K562 (cell line): ENCODE measurements around the gene STX1A. TPM values are rescaled to one million over a fixed set of nuclear protein-coding genes. Genes with fewer than 3 reads are reported as not detected.

Experiments used
- CTCF ChIP-seq, 3 experiments: IDR thresholded peaks in 2 of 3; conservative IDR thresholded peaks in 1 of 3; 2 replicates each; pipeline ENCODE4 v1.5.1; 2011 to 2012; ENCODE audit warnings: low read length in 3 of 3, mild to moderate bottlenecking in 3 of 3, control low read depth in 2 of 3, improper control_type of control experiment in 1 of 3, inconsistent platforms in 1 of 3, low read depth in 1 of 3, mixed read lengths in 1 of 3, moderate library complexity in 1 of 3; ENCODE audit not compliant: insufficient read depth in 2 of 3
- ELF2 ChIP-seq: fragments of 250-450 bp; sonication (Bioruptor Pico); IDR thresholded peaks from 2 replicates; pipeline ENCODE4 v1.5.0; 2021; ENCODE audit warnings: mild to moderate bottlenecking
- GABPA ChIP-seq: fragments of 200-800 bp; sonication (Bioruptor generic); conservative IDR thresholded peaks from 2 replicates; pipeline ENCODE4 v1.6.1; 2016; ENCODE audit warnings: low read depth, missing genetic modification characterization, missing compliant biosample characterization
- GTF2B ChIP-seq: IDR thresholded peaks from 2 replicates; pipeline ENCODE4 v1.6.1; 2011; ENCODE audit not compliant: insufficient read length; ENCODE audit errors: extremely low read depth
- HOXB6 ChIP-seq: fragments of 250-450 bp; sonication (Bioruptor Pico); IDR thresholded peaks from 2 replicates; pipeline ENCODE4 v1.5.1; 2022; ENCODE audit warnings: mild to moderate bottlenecking, borderline replicate concordance
- KAT7 ChIP-seq: sonication (generic); formaldehyde crosslinking; IDR thresholded peaks from 2 replicates; pipeline ENCODE4 v1.8.0; 2022; ENCODE audit warnings: missing genetic modification reagents, mild to moderate bottlenecking, borderline replicate concordance
- MIER1 ChIP-seq: fragments of 450-650 bp; IDR thresholded peaks from 2 replicates; pipeline ENCODE4 v1.6.1; 2016; ENCODE audit warnings: antibody characterized with exemption, mild to moderate bottlenecking, low read depth
- MXI1 ChIP-seq: IDR thresholded peaks from 2 replicates; pipeline ENCODE4 v1.6.1; 2011; ENCODE audit warnings: low read depth, mild to moderate bottlenecking, improper control_type of control experiment, low read length
- NFE2 ChIP-seq: IDR thresholded peaks from 2 replicates; pipeline ENCODE4 v1.6.1; 2014; ENCODE audit warnings: antibody characterized with exemption, low read depth
- RBBP5 ChIP-seq: fragments of 200-600 bp; sonication (generic); IDR thresholded peaks from 2 replicates; pipeline ENCODE4 v1.6.1; 2012; ENCODE audit warnings: borderline replicate concordance, mild to moderate bottlenecking, low read length, control low read depth, inconsistent platforms; ENCODE audit not compliant: insufficient read depth, poor library complexity, severe bottlenecking
- RBM39 ChIP-seq: fragments of 200-400 bp; formaldehyde crosslinking; optimal IDR thresholded peaks from 2 replicates; pipeline ENCODE3; 2018; ENCODE audit warnings: low read depth, low read length
- SNIP1 ChIP-seq: fragments of 450-650 bp; IDR thresholded peaks from 2 replicates; pipeline ENCODE4 v1.7.1; 2017; ENCODE audit warnings: low read depth, mild to moderate bottlenecking
- TRIM24 ChIP-seq, 2 experiments: fragments of 450-650 bp; IDR thresholded peaks; 2 replicates each; pipeline ENCODE4 v1.6.1; 2016
- ZNF407 ChIP-seq: fragments of 450-650 bp; IDR thresholded peaks from 2 replicates; pipeline ENCODE4 v1.6.1; 2016; ENCODE audit warnings: low read depth
- ZNF780A ChIP-seq: fragments of 250-450 bp; sonication (Bioruptor Pico); IDR thresholded peaks from 2 replicates; pipeline ENCODE4 v1.5.0; 2021; ENCODE audit warnings: mild to moderate bottlenecking
- polyA plus RNA-seq, 8 experiments: library from polyadenylated mRNA; depleted of rRNA in 4 of 8; stranded (reverse) in 5 of 8; unstranded in 3 of 8; fragments of >200 nt; fragmentation: Nextera tagmentation in 2 of 8; fragmentation: Illumina TruSeq in 1 of 8; extraction: Ambion mirVana in 2 of 8; extraction: Trizol in 1 of 8; gene quantifications; 2 replicates each; pipeline versions ENCODE4 v1.2.1 to v1.2.3, GENCODE V29; 2011 to 2014; ENCODE audit warnings: inconsistent platforms in 1 of 8, missing spikeins in 1 of 8
- total RNA-seq, 7 experiments: library from RNA; depleted of rRNA in 6 of 7; stranded (reverse); fragments of >200 nt in 6 of 7; fragmentation: Illumina TruSeq in 2 of 7; extraction: Trizol in 2 of 7; gene quantifications; 2 replicates each; pipeline versions ENCODE4 v1.2.1 to v1.2.3, GENCODE V29; 2011 to 2021; ENCODE audit warnings: low replicate concordance in 1 of 7
- TF ChIP-seq, protein P1 (sequence below): fragments of 450-650 bp; IDR thresholded peaks from 2 replicates; pipeline ENCODE4 v1.6.1; 2017; ENCODE audit warnings: antibody characterized with exemption

The STX1A gene
- total and polyA plus RNA-seq, 9 of the 15 experiments (the other 6 are each of a cell fraction or from before 2014, with no cell fraction given) = 0.04 to 15.1 (median 6.3) TPM

- no peak for TF ChIP-seq CTCF (IDR thresholded peaks at IDR 0.05 in 2 of 3, conservative IDR thresholded peaks at IDR 0.05 in 1 of 3; ENCODE audit: insufficient read depth in 2 of 3, low read depth in 1 of 3, low read length in 3 of 3)
- TF ChIP-seq RBBP5 = no peak
- TF ChIP-seq KAT7 (CRISPR knock-in tag) = 0 out of 2 replicates have a peak, but pooled peaks have one; percentile 28
- TF ChIP-seq TRIM24 (IDR thresholded peaks at IDR 0.05) = peak in 1 of 2 experiments; percentile 32; a peak in 2 of 4 replicates
- TF ChIP-seq, protein P1, sequence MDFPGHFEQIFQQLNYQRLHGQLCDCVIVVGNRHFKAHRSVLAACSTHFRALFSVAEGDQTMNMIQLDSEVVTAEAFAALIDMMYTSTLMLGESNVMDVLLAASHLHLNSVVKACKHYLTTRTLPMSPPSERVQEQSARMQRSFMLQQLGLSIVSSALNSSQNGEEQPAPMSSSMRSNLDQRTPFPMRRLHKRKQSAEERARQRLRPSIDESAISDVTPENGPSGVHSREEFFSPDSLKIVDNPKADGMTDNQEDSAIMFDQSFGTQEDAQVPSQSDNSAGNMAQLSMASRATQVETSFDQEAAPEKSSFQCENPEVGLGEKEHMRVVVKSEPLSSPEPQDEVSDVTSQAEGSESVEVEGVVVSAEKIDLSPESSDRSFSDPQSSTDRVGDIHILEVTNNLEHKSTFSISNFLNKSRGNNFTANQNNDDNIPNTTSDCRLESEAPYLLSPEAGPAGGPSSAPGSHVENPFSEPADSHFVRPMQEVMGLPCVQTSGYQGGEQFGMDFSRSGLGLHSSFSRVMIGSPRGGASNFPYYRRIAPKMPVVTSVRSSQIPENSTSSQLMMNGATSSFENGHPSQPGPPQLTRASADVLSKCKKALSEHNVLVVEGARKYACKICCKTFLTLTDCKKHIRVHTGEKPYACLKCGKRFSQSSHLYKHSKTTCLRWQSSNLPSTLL = no peak
- no peak for TF ChIP-seq HOXB6 (CRISPR knock-in tag)
- TF ChIP-seq NFE2 = no peak
- no peak for TF ChIP-seq MXI1
- no peak for TF ChIP-seq GTF2B
- no peak for TF ChIP-seq GABPA (tag)
- no peak for TF ChIP-seq SNIP1
- no peak for TF ChIP-seq ZNF780A (CRISPR knock-in tag)
- peak; percentile 76 for TF ChIP-seq ZNF407
- no peak for TF ChIP-seq RBM39
- 0 out of 2 replicates have a peak, but pooled peaks have one; percentile 52 for TF ChIP-seq ELF2 (CRISPR knock-in tag)
- 0 out of 2 replicates have a peak, but pooled peaks have one; percentile 60 for TF ChIP-seq MIER1
These were observed 18.7 kb upstream of the STX1A start (continued) for GRCh38 chr7:73738220-73738611.
